Measurements from ENCODE around the gene DNAJA4.

Gene DNAJA4

DNA sequence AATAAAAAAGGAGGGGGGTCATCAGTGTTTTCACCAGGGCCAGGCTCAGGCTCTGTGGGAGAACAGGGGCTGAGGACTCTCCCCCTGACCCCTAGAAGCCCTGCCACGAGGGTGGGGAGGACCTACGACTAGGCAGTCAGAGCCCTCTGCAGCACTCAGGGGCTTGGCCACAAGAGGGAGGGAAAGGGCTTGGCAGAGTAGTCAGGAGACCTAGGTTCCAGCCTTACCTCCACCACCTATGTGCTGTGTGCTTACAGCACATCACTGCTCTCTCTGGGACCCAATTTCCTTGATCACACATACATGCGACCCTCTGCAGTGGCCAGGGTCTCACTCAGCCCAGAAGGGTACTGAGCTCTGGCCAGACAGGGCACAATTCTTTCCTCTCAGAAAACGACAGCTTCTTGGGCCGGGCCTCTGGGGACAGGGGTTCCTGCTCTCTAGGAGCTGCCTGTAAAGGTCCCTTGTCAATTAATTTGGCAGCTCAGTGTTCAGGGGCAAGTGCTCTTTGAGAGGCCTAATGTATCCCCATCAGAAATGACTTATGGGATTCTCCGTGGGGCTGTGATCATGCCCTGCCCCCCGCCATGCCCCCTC is 51.4 kb downstream of the DNAJA4 start:
- H3K4me1 Mint-ChIP-seq: peaks cover 31% of the 10 kb centered on the region
- no peaks in the 10 kb centered on the region for H3K36me3 Mint-ChIP-seq (ENCODE audit: low read depth)
- peaks cover 51% of the 10 kb centered on the region for H3K27me3 Mint-ChIP-seq (ENCODE audit: low read depth)
- TF ChIP-seq, protein P1, sequence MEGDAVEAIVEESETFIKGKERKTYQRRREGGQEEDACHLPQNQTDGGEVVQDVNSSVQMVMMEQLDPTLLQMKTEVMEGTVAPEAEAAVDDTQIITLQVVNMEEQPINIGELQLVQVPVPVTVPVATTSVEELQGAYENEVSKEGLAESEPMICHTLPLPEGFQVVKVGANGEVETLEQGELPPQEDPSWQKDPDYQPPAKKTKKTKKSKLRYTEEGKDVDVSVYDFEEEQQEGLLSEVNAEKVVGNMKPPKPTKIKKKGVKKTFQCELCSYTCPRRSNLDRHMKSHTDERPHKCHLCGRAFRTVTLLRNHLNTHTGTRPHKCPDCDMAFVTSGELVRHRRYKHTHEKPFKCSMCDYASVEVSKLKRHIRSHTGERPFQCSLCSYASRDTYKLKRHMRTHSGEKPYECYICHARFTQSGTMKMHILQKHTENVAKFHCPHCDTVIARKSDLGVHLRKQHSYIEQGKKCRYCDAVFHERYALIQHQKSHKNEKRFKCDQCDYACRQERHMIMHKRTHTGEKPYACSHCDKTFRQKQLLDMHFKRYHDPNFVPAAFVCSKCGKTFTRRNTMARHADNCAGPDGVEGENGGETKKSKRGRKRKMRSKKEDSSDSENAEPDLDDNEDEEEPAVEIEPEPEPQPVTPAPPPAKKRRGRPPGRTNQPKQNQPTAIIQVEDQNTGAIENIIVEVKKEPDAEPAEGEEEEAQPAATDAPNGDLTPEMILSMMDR (IDR thresholded peaks at IDR 0.05; ENCODE audit: unreplicated experiment in 3 of 3): peak; percentile 16 to 31 (median 17)
- no peaks in the 10 kb centered on the region for H3K9me3 Mint-ChIP-seq
- H3K4me3 Mint-ChIP-seq: no peak overlapping the region
- peak overlapping the region; percentile 68 to 87 (median 79) for H3K27ac Mint-ChIP-seq

DNA sequence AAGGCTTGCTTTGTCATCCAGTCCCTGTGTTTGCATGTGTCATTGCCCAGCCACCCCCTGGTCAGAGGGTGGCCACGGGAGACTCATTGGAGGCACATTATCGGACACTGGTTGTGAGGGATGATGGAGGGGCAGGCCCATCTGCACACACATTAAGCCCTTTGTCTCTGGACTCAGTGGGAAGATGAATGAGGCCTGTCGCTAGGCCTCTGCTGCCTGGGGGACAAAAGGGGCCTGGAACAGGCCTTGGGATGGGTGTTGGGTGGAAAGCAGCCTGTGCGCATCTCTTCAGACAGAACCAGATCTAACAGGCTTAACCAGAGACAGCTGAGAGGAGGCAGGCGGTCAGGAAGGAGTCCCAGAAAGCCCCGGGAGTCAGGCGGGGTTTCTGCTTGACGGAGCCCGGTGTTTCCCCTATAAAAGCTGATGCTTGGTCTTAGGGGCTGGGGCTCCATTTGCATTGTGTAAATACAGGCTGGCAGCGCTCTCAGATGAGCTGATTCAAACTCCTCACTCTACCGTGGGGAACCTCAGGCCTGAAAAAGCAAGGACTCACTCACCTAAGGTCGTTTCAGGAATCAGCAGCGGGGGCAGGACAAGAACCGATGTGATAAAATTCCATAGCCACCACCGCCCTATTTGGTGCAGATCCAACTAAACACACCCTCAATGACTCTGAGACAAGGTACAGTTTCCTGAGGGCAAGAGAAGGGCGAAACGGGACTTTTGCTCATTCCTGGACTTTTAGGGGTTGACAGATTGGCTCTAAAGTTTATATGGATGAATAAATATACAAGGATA is 52.1 kb downstream of the DNAJA4 start:
- Mint-ChIP-seq H3K4me3 (no peak overlapping the region), H3K27me3 (ENCODE audit: low read depth) (peaks cover 45% of the 10 kb centered on the region), H3K4me1 (peaks cover 36% of the 10 kb centered on the region), H3K9me3 (no peaks in the 10 kb centered on the region), H3K27ac (peak overlapping the region; percentile 68 to 87 (median 79)), H3K36me3 (ENCODE audit: low read depth) (no peaks in the 10 kb centered on the region)
- TF ChIP-seq, protein P1 (IDR thresholded peaks at IDR 0.05; ENCODE audit: unreplicated experiment in 3 of 3): no peak

DNA sequence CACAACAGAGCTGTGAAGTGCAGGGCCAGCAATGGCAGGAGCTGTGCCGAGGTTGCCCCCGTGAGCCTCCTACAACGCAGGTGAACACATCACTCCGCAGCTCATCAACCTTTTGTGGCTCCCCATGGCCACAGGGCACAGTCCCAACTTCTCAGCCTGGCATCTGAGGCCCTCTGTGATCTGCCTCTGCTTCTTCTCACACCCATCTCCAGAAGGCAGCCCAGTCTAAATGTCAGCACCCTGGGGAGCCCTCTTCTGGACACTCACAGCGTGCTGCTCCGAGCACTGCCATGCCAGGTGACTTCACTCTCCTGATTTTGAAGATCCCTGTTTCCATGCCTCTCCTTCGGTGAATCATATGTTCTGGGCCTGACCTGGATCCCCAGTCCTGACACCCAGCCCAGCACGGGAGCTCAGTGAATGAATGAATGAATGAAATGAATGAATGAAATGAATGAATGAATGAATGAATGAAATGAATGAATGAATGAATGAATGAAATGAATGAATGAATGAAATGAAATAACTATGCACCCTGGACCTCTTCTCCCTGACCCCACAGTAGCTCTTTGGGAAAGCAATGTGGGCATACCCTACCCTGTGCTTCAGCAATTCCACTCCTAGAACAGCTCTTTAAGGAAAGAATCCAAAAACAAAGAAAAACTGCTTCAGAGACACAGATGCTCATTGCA is 52.9 kb downstream of the DNAJA4 start:
- H3K4me1 Mint-ChIP-seq: peaks cover 43% of the 10 kb centered on the region
- peaks cover 44% of the 10 kb centered on the region for H3K27me3 Mint-ChIP-seq (ENCODE audit: low read depth)
- H3K4me3 Mint-ChIP-seq: no peak overlapping the region
- no peaks in the 10 kb centered on the region for H3K9me3 Mint-ChIP-seq
- no peaks in the 10 kb centered on the region for H3K36me3 Mint-ChIP-seq (ENCODE audit: low read depth)
- H3K27ac Mint-ChIP-seq: peak overlapping the region; percentile 68 to 79 (median 76)
- TF ChIP-seq, protein P1 (IDR thresholded peaks at IDR 0.05; ENCODE audit: unreplicated experiment in 3 of 3): no peak

DNA sequence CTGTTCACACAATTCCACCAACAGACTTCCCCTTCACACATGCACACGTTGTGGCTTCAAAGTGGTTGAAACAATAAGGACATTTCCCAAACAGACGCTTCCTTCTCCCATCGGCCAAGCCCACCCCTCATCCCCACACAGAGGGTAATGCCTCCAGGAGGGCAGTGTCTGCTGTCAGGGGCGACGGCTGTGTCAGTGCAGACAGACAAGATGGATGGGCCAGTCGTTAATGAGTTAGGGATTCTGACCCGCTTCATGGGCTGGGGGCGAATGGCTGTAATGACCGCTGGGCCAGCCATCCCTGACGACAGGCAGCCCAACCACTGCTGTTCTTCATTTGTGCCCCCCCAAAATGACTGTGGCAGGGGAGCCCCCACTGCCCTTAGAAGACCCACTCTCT is 55.2 kb downstream of the DNAJA4 start:
- Mint-ChIP-seq H3K9me3 (no peaks in the 10 kb centered on the region), H3K27me3 (ENCODE audit: low read depth) (peaks cover 41% of the 10 kb centered on the region), H3K36me3 (ENCODE audit: low read depth) (no peaks in the 10 kb centered on the region), H3K4me1 (peaks cover 57% of the 10 kb centered on the region), H3K4me3 (no peak overlapping the region), H3K27ac (peak overlapping the region in 1 of 3 experiments; percentile 42)
- TF ChIP-seq, protein P1 (IDR thresholded peaks at IDR 0.05; ENCODE audit: unreplicated experiment in 3 of 3): no peak

DNA sequence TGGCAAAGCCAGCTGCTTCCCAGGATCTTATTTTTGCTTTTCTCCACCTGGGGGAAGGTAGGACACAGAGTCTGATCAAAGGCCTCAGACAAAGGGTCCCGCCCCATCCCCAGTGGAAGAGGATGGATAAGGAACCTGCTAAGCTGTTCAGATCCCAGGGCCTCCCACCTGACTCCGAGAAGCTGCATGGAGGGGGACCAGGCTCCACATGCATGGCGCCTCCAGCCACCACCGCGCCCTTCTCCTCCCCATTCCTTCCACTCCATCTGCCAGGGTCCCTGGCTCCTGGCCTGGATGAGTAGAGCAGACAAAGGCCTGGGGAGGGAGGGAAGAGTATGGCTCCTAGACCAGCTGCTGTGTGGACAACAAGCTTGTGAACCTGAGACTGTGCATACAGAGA is 55.8 kb downstream of the DNAJA4 start:
- Mint-ChIP-seq H3K36me3 (ENCODE audit: low read depth) (no peaks in the 10 kb centered on the region), H3K27ac (no peak overlapping the region), H3K27me3 (ENCODE audit: low read depth) (peaks cover 41% of the 10 kb centered on the region), H3K9me3 (no peaks in the 10 kb centered on the region), H3K4me3 (no peak overlapping the region), H3K4me1 (peaks cover 63% of the 10 kb centered on the region)
- TF ChIP-seq, protein P1 (IDR thresholded peaks at IDR 0.05; ENCODE audit: unreplicated experiment in 3 of 3): no peak

Data from nephron (organoid).